Peyer's patch (tissue), 4 donors: ENCODE measurements around the gene SEPTIN12. TPM values are rescaled to one million over a fixed set of nuclear protein-coding genes. Genes with fewer than 3 reads are reported as not detected.
A peak's percentile ranks its signal among the peaks of the same experiment; 100 is the strongest.

Experiments
- DNase-seq, 3 donors: peaks; one replicate each; pipeline ENCODE4 v3.0.0-alpha.2; 2017 to 2019
- H3K27ac ChIP-seq, 4 donors: fragments of 200-600 bp; sonication (generic); one replicate each; pipeline ENCODE4 v1.5.1; 2016 to 2019
- H3K27me3 ChIP-seq, 2 donors: fragments of 200-600 bp; sonication (generic); one replicate each; pipeline ENCODE4 v1.5.1; 2019
- H3K36me3 ChIP-seq, 3 donors: fragments of 200-600 bp; sonication (generic); one replicate each; pipeline ENCODE4 v1.5.1; 2016 to 2019
- H3K4me1 ChIP-seq, 4 donors: fragments of 200-600 bp; sonication (generic); one replicate each; pipeline ENCODE4 v1.5.1; 2016 to 2019
- H3K4me3 ChIP-seq, 4 donors: fragments of 200-600 bp; sonication (generic); 1 replicate in 3 of 4; 2 replicates in 1 of 4; pipeline ENCODE4 v1.5.1; 2016 to 2019; ENCODE audit warnings: mild to moderate bottlenecking in 1 of 4
- H3K9me3 ChIP-seq, 4 donors: fragments of 200-600 bp; sonication (generic); one replicate each; pipeline ENCODE4 v1.5.1; 2016 to 2019; ENCODE audit warnings: mild to moderate bottlenecking in 1 of 4
- CTCF ChIP-seq, 6 experiments: fragments of 450-650 bp in 4 of 6; fragments of 200-600 bp in 2 of 6; sonication (generic) in 1 of 6; IDR thresholded peaks; one replicate each; pipeline ENCODE4 v1.5.1; 2017 to 2019; ENCODE audit warnings: antibody characterized with exemption in 6 of 6, mild to moderate bottlenecking in 3 of 6, moderate library complexity in 1 of 6
- POLR2A ChIP-seq, 2 donors: fragments of 450-650 bp; IDR thresholded peaks; one replicate each; pipeline ENCODE4 v1.5.1; 2017; ENCODE audit warnings: antibody characterized with exemption in 2 of 2, mild to moderate bottlenecking in 2 of 2, moderate library complexity in 2 of 2
- total RNA-seq, 4 donors: library from RNA; depleted of rRNA; stranded (reverse); fragments of >200 nt; gene quantifications; one replicate each; pipeline ENCODE4 v1.1.0, GENCODE V29; 2016

SEPTIN12 gene
- total RNA-seq, 4 donors from 2014 or later: not detected

GRCh38 chr16:4811242-4811641 is 23.1 kb upstream of the SEPTIN12 start:
- DNase-seq: no peak
- no peaks in the 10 kb centered on the region for H3K9me3 ChIP-seq

GRCh38 chr16:4806280-4806679 is 18.1 kb upstream of the SEPTIN12 start:
- Histone ChIP-seq H3K9me3 (no peaks in the 10 kb centered on the region), H3K4me1 (peaks cover 4 to 12% (median 6%) of the 10 kb centered on the region in 4 donors), H3K27ac (no peak overlapping the region), H3K36me3 (peaks cover 0 to 59% (median 0%) of the 10 kb centered on the region in 3 donors), H3K4me3 (no peak overlapping the region), H3K27me3 (no peaks in the 10 kb centered on the region)
- no peak for TF ChIP-seq POLR2A (IDR thresholded peaks at IDR 0.05)
- TF ChIP-seq CTCF (IDR thresholded peaks at IDR 0.05): no peak
- no peak for DNase-seq

More at GRCh38 chr16:4811242-4811641, 23.1 kb upstream of the SEPTIN12 start:
- no peak for TF ChIP-seq CTCF (IDR thresholded peaks at IDR 0.05)
- no peak for TF ChIP-seq POLR2A (IDR thresholded peaks at IDR 0.05)
- H3K27me3 ChIP-seq: no peaks in the 10 kb centered on the region
- no peak overlapping the region for H3K27ac ChIP-seq
- peaks cover 0 to 4% (median 0%) of the 10 kb centered on the region in 4 donors for H3K4me1 ChIP-seq
- no peak overlapping the region for H3K4me3 ChIP-seq
- peaks cover 0 to 92% (median 0%) of the 10 kb centered on the region in 3 donors for H3K36me3 ChIP-seq

GRCh38 chr16:4805231-4805630 is 17.1 kb upstream of the SEPTIN12 start:
- H3K4me1 ChIP-seq: peaks cover 6 to 23% (median 8%) of the 10 kb centered on the region in 4 donors
- H3K9me3 ChIP-seq: no peaks in the 10 kb centered on the region
- H3K36me3 ChIP-seq: peaks cover 0 to 53% (median 0%) of the 10 kb centered on the region in 3 donors
- no peak overlapping the region for H3K4me3 ChIP-seq
- DNase-seq: no peak
- no peak for TF ChIP-seq CTCF (IDR thresholded peaks at IDR 0.05)
- no peak for TF ChIP-seq POLR2A (IDR thresholded peaks at IDR 0.05)
- H3K27ac ChIP-seq: no peak overlapping the region
- H3K27me3 ChIP-seq: no peaks in the 10 kb centered on the region

GRCh38 chr16:4803898-4804762 is 16.0 kb upstream of the SEPTIN12 start:
- H3K9me3 ChIP-seq: no peaks in the 10 kb centered on the region
- TF ChIP-seq POLR2A (IDR thresholded peaks at IDR 0.05) (no peak), CTCF (IDR thresholded peaks at IDR 0.05) (no peak)
- H3K4me1 ChIP-seq: peaks cover 6 to 25% (median 8%) of the 10 kb centered on the region in 4 donors
- H3K27me3 ChIP-seq: no peaks in the 10 kb centered on the region
- no peak overlapping the region for H3K27ac ChIP-seq
- H3K36me3 ChIP-seq: peaks cover 0 to 47% (median 0%) of the 10 kb centered on the region in 3 donors
- DNase-seq: no peak
- no peak overlapping the region for H3K4me3 ChIP-seq

- no peaks in the 10 kb centered on the region for H3K27me3 ChIP-seq
- H3K4me3 ChIP-seq: peak overlapping the region in 2 of 4 donors; percentile 77 to 88
- peaks cover 6 to 25% (median 8%) of the 10 kb centered on the region in 4 donors for H3K4me1 ChIP-seq
- peaks cover 0 to 47% (median 0%) of the 10 kb centered on the region in 3 donors for H3K36me3 ChIP-seq
- no peak for DNase-seq
- H3K9me3 ChIP-seq: no peaks in the 10 kb centered on the region
- TF ChIP-seq CTCF (IDR thresholded peaks at IDR 0.05) (no peak), POLR2A (IDR thresholded peaks at IDR 0.05) (no peak)
- peak overlapping the region in 2 of 4 donors; percentile 81 to 89 for H3K27ac ChIP-seq
Observed at GRCh38 chr16:4803401-4803844, 15.3 kb upstream of the SEPTIN12 start.
